Measurements from ENCODE around the gene PIGH.
"Not testable (repeated sequence)": the region's sequence is repeated elsewhere in the genome, so short reads cannot be mapped to it uniquely, and the experiment has no call there.

The PIGH gene

DNA sequence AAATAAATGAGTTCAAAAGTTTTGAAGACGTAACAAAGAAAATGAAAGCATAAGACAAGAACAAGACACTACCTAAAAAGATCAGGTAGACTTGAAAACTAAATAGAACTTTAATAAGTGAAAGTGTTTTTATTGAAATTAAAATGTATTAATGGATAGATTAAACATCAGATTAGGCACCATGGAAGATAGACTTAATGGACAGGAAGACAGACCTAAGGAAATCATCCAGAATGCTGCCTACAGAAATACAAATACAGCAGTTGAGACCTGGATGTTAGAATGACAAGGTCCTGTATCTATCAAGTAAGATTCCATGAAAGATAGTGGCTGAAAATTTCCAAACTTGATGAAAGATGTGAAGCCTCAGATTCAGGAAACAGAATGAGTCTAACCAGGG lies 55.5 kb downstream of the PIGH start:
- Mint-ChIP-seq H3K4me3 (no peak overlapping the region), H3K27me3 (ENCODE audit: low read depth) (peaks cover 17% of the 10 kb centered on the region)

DNA sequence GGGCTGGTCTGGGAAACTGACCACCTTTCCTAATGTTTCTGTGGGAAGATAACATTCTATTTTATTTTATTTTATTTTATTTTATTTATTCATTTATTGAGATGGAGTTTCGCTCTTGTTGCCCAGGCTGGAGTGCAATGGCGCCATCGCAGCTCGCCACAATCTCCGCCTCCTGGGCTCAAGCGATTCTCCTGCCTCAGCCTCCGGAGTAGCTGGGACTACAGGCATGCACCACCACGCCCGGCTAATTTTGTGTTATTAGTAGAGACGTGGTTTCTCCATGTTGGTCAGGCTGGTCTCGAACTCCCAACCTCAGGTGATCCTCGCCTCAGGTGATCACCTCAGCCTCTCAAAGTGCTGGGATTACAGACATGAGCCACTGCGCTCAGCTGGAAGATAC lies 57.4 kb downstream of the PIGH start:
- H3K4me1 Mint-ChIP-seq = not testable (repeated sequence)

More for the DNA sequence above, 55.5 kb downstream of the PIGH start:
- TF ChIP-seq, protein P1, sequence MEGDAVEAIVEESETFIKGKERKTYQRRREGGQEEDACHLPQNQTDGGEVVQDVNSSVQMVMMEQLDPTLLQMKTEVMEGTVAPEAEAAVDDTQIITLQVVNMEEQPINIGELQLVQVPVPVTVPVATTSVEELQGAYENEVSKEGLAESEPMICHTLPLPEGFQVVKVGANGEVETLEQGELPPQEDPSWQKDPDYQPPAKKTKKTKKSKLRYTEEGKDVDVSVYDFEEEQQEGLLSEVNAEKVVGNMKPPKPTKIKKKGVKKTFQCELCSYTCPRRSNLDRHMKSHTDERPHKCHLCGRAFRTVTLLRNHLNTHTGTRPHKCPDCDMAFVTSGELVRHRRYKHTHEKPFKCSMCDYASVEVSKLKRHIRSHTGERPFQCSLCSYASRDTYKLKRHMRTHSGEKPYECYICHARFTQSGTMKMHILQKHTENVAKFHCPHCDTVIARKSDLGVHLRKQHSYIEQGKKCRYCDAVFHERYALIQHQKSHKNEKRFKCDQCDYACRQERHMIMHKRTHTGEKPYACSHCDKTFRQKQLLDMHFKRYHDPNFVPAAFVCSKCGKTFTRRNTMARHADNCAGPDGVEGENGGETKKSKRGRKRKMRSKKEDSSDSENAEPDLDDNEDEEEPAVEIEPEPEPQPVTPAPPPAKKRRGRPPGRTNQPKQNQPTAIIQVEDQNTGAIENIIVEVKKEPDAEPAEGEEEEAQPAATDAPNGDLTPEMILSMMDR (IDR thresholded peaks at IDR 0.05; ENCODE audit: unreplicated experiment in 3 of 3) = no peak
- H3K27ac Mint-ChIP-seq = no peak overlapping the region
- H3K9me3 Mint-ChIP-seq = peaks cover 9% of the 10 kb centered on the region
- H3K36me3 Mint-ChIP-seq (ENCODE audit: low read depth) = peaks cover 33% of the 10 kb centered on the region
- H3K4me1 Mint-ChIP-seq = peaks cover 5% of the 10 kb centered on the region

DNA sequence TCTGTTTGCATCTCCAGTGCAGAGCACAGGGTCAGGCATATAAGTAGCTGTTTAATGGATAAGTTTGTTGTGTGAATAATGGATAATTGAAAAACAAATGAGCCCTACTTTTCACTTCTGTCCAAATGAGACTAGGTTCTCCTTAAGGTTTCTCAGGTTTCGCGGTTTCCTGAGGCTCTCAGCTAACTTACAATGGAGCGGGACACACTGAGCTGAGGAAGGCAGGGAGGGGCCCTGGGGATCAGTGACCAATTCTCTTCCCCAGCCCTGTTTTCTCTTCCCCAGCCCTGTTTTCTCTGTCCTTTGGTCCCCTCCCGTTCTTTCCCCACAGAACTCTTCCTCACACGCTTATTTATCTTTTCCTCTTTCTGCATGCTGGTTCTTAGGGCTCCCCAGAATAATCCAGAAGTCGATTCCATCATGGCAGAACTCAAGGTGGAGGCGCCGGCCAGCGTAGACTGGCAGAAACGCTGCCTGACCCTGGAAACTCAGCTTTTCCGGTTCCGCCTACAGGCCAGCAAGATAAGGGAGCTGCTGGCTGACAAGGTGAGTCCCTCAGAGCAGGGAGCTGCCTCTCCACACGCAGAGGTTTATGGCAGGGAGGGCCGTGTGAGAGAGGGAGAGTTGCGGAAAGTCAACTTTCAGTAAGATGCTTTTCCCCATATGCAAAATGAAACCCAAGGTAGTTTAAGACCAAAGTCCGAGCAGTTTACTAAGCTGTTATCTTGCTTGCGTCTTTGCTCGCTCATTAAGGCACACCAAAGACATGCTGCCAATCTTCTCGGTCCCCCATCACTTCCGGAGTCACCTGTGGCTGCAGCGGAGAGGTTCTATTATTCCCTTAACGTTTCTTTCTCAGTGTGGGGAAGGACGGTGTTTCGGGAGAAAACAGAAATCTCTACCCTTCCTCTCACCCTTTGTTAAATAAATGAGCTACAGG lies 58.4 kb downstream of the PIGH start:
- Mint-ChIP-seq H3K27me3 (ENCODE audit: low read depth) (peaks cover 17% of the 10 kb centered on the region), H3K4me1 (peaks cover 5% of the 10 kb centered on the region), H3K9me3 (peaks cover 9% of the 10 kb centered on the region), H3K36me3 (ENCODE audit: low read depth) (peaks cover 33% of the 10 kb centered on the region), H3K27ac (no peak overlapping the region), H3K4me3 (peak overlapping the region in 1 of 3 experiments; percentile 0)
- TF ChIP-seq, protein P1 (IDR thresholded peaks at IDR 0.05; ENCODE audit: unreplicated experiment in 3 of 3) = no peak

More for the DNA sequence above, 57.4 kb downstream of the PIGH start:
- H3K36me3 Mint-ChIP-seq (ENCODE audit: low read depth) = peaks cover 33% of the 10 kb centered on the region
- H3K4me3 Mint-ChIP-seq, H3K9me3 Mint-ChIP-seq, H3K27ac Mint-ChIP-seq: not testable (repeated sequence)
- H3K27me3 Mint-ChIP-seq (ENCODE audit: low read depth) = peaks cover 17% of the 10 kb centered on the region

All from nephron (organoid).